NCI-H524 (cell line): Measurements from ENCODE around the gene LRAT.

Experiments used
- DNase-seq, 2 experiments: peaks; one replicate each; lab custom pipeline; 2025; lab: John Stamatoyannopoulos, UW

The LRAT gene

GRCh38 chr4:154778264-154778663, 34.5 kb downstream of the LRAT start:
- DNase-seq, result no peak

- DNase-seq, result no peak
Observed at GRCh38 chr4:154779362-154779947, 35.7 kb downstream of the LRAT start.

- DNase-seq, result no peak
Observed at GRCh38 chr4:154781126-154781982, 37.6 kb downstream of the LRAT start, which contains the start of gene RBM46. Gene RBM46 (plus strand): TSS chr4:154781272. CDS start chr4:154796753, 15,481 bp downstream.

DNA sequence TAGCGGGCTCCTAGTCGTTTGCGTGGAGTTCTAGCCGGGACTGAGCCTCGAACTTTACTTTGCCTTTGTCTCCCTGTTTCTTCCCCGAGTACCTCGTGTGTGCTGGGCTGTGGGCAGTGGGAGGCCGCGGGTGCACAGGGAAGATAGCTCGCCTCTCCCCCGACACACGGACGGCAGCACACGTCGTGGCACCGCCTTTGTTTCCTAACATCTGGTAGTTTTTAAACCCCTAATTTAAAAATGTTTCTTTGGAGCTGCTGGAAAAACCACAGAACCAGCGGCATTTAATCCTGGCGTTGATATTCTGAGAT, 38.1 kb downstream of the LRAT start:
- no peak for DNase-seq
